HG03280 (cell line): ENCODE data around the gene TRAPPC10.

ENCODE experiments used
- ATAC-seq: cut with Tn5 transposase; IDR thresholded peaks from one replicate; pipeline ENCODE4 v1.9.1; 2021; ENCODE audit warnings: mild to moderate bottlenecking, moderate library complexity; ENCODE audit not compliant: unreplicated experiment

The TRAPPC10 gene

GRCh38 chr21:43981151-43981870 is 30.8 kb upstream of the TRAPPC10 start:
- ATAC-seq, result no peak

GRCh38 chr21:43981871-43982210 is 30.3 kb upstream of the TRAPPC10 start:
- ATAC-seq, result no peak

DNA sequence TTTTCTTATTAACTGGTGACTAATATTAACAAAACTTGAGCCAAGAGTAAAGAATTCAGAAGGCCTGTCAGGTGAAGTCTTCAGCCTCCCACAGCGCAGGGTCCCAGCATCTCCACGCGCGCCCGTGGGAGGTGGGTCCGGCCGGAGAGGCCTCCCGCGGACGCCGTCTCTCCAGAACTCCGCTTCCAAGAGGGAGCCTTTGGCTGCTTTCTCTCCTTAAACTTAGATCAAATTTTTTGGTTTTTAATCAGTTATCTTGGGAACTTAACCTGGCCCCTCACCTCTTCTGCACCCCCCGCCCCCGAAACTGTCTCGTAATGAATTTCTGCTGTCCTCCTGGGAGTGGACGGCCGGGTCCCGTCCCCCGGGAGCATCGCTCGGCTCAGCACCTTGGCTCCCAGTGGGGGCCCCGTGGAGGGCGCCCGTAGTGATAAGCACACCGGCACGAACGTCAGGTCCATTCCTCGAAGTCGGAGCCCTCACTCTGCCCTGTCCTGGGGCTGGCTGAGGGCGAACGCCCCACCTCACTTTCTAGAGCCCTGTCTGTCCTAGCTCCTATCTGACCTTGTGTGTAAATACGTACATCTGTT is 29.5 kb upstream of the TRAPPC10 start:
- no peak for ATAC-seq

DNA sequence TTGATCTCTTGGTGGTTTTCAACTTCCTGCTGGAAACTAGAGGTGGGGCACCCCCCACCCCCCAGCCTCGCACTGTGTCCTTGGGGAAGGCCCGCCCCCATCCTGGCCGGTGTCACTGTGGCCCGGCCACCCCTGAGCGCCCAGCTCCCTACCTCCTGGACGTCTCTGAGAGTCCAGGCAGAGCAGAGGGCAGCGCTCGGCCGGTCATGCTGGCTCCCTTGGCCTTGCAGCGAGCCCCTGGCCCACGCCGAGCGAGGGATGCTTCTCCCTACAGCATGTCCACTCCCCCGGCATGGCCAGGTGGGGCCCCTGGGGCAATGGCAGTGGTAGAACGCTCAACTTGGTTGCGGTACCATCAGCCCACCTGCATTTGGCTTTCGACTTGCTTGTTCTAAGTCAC is 28.7 kb upstream of the TRAPPC10 start:
- no peak for ATAC-seq

DNA sequence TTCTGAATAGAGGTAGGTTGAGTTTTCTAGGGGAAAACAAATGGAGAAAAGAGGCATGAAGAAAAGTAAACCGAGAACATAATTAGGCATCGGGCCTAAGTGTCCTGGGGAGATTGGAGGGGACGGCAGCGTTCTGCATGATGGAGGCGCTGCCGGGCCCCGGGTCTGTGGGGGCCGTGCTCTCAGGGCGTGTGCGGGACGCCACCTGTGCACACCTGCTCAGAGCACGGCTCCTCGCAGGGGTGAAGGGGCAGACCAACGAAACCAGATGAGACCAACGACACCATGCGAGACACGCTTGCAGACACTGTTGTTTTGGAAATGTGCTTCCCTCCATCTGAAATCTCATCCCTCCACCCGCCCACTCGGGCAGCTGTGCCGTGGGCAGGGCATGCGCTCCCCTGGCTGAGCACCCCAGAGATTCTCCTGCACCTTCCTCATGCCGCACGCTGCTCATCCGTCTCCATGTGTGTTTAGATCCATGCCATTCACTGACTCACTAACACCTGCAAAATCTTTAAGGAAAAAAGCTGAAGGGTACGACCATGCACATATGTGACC is 28.2 kb upstream of the TRAPPC10 start:
- no peak for ATAC-seq

- no peak for ATAC-seq
Measured at GRCh38 chr21:43984905-43985689, 27.0 kb upstream of the TRAPPC10 start.

DNA sequence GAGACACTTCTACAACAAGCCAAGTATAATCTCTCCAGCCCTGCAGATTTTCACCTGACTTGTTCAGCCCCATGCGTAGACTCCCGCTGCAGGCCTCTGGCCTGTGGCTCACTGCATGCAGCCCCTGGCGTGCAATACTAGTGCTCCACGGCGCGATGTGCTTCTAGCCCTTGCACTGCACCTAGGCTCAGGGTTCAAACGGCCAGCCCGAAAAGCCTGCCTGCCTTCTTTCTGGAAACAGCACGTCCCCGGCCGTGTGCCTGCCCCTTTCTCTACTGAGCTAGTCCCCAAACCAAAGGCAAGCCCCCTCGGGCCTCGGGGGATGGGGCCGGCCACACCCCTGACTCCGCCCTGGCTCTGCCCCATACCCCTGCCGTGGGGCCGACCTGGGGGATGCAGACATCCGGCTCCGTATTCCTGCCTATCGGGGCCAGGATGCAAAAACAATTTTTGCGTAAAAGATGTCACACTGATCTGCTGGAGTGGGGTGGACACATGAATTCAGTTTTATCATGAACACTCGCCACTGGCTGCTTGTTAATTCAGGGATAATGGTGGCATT is 26.3 kb upstream of the TRAPPC10 start:
- ATAC-seq, result no peak

DNA sequence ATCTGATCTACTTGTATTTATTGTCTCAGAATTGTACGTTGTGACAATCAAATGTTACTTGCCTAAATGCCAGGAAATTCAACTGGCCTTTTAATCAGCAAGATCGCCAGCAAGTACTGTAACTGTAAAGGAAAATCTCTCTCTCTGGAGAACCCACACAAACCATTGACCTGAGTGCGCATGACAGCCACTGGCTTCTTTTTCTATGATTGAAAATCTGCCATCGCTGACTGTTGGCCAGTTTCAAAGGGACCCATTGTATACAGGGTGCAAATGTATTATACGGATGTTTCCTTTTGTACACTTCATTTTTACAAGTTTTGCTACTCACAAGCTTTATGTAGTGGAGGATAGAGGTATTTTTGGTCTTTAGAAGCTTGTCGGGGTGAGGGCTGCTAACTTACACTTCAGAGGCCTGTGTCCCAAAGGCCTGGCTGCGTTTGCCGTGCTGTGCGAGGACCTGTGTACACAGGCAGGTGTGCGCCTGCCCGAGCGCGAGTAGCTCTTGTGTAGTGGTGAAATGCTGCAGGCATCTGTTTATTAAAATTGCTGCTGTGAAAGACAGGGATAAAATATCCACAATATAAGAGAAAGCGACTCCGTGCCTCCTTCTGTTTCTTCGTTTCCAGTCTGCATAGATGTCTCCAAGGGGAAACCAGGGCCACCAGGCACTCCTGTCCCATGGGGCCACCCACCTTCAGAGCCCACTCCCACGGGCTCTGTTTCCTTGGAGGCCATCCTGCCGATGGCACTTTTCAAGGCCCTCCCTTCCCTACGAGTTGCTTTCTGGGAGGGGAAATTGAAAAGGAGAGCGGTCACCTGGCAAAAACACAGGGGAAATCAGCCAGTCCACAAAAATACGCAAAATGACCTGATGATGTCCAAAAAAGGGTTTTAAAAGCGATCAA is 25.3 kb upstream of the TRAPPC10 start:
- ATAC-seq, result no peak

GRCh38 chr21:43987509-43987908 is 24.6 kb upstream of the TRAPPC10 start:
- ATAC-seq, result no peak

DNA sequence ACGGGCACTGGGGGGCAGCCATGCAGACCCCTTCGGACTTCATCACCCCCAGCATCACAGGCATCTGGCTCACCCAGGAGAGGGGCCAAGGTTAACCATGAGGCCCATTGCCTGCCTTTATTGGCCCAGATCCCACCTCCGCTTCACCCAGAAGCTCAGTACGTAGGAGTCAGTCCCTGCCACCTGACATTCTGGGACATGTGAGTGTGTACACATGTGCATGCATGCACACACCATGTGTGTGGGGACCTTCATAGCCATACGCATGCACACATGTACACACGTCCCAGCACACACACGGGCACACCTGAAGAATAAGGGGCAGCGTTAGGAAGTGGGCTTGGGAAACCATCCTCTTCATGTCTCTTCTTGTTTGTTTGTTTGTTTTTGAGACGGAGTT is 24.1 kb upstream of the TRAPPC10 start:
- ATAC-seq, result no peak

GRCh38 chr21:43988506-43989230 is 23.4 kb upstream of the TRAPPC10 start:
- ATAC-seq, result no peak

DNA sequence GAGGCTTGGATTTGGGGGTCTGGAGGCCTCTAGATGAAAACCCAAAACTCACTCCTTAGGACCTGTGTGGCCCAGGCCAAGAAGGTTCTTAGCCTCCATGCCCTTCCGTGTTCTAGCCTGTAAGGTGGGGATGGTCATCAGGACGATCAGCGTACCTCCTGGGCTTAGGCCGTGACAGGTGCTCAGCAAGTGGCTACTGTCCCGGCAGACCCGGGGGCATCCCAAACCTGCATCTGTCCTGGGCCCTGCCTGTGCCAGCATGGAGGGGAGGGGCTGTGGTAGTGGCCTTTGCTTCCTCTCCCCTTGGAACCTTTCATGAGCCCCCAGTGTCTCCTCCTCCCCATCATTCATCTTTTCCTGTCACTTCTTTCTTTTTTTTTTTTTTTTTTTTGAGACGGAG is 22.7 kb upstream of the TRAPPC10 start:
- ATAC-seq, result no peak

- no peak for ATAC-seq
Measured at GRCh38 chr21:43991447-43991991, 20.6 kb upstream of the TRAPPC10 start.

GRCh38 chr21:43992121-43992520 is 20.0 kb upstream of the TRAPPC10 start:
- no peak for ATAC-seq

GRCh38 chr21:43993420-43993934 is 18.6 kb upstream of the TRAPPC10 start:
- no peak for ATAC-seq

DNA sequence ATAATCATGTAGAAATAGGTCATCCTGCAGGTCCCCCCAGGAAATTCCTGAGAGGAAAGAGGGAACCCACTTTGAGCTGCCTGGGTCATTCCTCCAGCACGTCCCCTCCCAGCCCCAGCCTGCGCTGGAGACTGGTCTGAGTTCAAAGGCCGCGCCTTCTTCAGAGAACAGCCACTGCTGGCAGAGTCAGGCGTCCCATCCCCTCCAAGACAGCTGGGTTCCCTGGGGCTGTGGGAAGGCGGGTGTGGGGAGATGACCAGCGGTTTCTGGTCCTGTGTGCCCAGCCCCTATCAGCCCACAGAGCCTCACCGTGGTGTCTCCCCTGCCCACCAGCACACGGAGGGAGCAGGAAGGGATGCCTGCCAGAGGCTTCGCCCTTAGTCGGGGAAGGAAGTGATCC is 18.0 kb upstream of the TRAPPC10 start:
- ATAC-seq, result no peak

GRCh38 chr21:43994646-43995045 is 17.5 kb upstream of the TRAPPC10 start:
- ATAC-seq, result no peak

- no peak for ATAC-seq
Measured at GRCh38 chr21:43995521-43996105, 16.5 kb upstream of the TRAPPC10 start.
